ENCODE measurements around the gene AP3S2. TPM values are rescaled to one million over a fixed set of nuclear protein-coding genes. Genes with fewer than 3 reads are reported as not detected.

AP3S2 gene
- total RNA-seq, 2 experiments from 2014 or later = 20.3 to 23.0 TPM

DNA sequence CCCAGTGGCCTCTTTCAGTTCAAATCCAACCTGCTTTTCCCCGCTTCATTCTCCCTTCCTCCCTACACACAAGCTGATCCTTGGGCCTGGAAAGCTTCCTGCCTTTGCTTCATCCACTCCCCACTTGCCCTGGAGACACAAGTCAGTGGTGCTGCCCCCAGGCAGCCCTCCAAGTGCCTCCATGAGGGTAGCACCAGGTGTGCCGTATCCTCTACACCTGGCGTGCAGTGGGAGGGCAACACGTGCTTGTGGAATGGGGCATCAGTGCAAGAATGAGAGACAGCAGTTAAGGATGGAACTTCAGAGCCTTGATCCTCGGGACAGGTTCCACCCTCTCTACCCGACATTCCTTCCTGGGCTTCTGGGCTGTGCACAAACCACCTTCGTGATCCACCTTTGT, 83.0 kb downstream of the AP3S2 start:
- ATAC-seq (no peak), DNase-seq (no peak)
- TF ChIP-seq, protein P1, sequence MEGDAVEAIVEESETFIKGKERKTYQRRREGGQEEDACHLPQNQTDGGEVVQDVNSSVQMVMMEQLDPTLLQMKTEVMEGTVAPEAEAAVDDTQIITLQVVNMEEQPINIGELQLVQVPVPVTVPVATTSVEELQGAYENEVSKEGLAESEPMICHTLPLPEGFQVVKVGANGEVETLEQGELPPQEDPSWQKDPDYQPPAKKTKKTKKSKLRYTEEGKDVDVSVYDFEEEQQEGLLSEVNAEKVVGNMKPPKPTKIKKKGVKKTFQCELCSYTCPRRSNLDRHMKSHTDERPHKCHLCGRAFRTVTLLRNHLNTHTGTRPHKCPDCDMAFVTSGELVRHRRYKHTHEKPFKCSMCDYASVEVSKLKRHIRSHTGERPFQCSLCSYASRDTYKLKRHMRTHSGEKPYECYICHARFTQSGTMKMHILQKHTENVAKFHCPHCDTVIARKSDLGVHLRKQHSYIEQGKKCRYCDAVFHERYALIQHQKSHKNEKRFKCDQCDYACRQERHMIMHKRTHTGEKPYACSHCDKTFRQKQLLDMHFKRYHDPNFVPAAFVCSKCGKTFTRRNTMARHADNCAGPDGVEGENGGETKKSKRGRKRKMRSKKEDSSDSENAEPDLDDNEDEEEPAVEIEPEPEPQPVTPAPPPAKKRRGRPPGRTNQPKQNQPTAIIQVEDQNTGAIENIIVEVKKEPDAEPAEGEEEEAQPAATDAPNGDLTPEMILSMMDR (IDR thresholded peaks at IDR 0.05) = no peak
- no peak overlapping the region for H3K27ac Mint-ChIP-seq
- intact Hi-C loops (cut with micrococcal nuclease) = no loop called here
- H3K4me3 Mint-ChIP-seq = no peak overlapping the region
- CTCF ChIA-PET = no interaction called here
- H3K9me3 Mint-ChIP-seq = peaks cover 4% of the 10 kb centered on the region
- peaks cover 4% of the 10 kb centered on the region for H3K36me3 Mint-ChIP-seq (ENCODE audit: low read depth)
- POLR2A ChIA-PET = no interaction called here
- peaks cover 21% of the 10 kb centered on the region for H3K27me3 Mint-ChIP-seq
- peaks cover 4% of the 10 kb centered on the region for H3K4me1 Mint-ChIP-seq (ENCODE audit: low read depth)

DNA sequence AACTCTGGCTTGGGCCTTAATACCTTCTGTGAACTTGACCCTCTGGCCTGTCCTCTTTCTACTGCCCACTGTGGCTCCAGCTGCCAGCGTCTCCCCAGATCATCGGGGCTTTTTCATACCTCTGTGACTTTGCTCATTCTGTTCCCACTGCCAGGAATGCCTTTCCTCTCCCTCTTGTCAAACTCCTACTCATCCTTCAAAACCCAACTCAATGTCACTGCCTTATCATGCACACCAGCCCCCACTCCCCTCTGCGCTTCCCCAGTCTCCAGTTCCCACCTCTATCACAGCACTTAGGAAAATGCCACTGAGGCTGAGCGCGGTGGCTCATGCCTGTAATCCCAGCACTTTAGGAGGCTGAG, 84.0 kb downstream of the AP3S2 start:
- no peak overlapping the region for H3K27ac Mint-ChIP-seq
- POLR2A ChIA-PET = no interaction called here
- intact Hi-C loops (cut with micrococcal nuclease) = no loop called here
- H3K4me3 Mint-ChIP-seq = no peak overlapping the region
- no peaks in the 10 kb centered on the region for H3K9me3 Mint-ChIP-seq
- CTCF ChIA-PET = no interaction called here
- ATAC-seq = no peak
- TF ChIP-seq, protein P1 (IDR thresholded peaks at IDR 0.05) = no peak
- no peaks in the 10 kb centered on the region for H3K4me1 Mint-ChIP-seq (ENCODE audit: low read depth)
- DNase-seq = no peak
- H3K36me3 Mint-ChIP-seq (ENCODE audit: low read depth) = no peaks in the 10 kb centered on the region
- peaks cover 11% of the 10 kb centered on the region for H3K27me3 Mint-ChIP-seq

DNA sequence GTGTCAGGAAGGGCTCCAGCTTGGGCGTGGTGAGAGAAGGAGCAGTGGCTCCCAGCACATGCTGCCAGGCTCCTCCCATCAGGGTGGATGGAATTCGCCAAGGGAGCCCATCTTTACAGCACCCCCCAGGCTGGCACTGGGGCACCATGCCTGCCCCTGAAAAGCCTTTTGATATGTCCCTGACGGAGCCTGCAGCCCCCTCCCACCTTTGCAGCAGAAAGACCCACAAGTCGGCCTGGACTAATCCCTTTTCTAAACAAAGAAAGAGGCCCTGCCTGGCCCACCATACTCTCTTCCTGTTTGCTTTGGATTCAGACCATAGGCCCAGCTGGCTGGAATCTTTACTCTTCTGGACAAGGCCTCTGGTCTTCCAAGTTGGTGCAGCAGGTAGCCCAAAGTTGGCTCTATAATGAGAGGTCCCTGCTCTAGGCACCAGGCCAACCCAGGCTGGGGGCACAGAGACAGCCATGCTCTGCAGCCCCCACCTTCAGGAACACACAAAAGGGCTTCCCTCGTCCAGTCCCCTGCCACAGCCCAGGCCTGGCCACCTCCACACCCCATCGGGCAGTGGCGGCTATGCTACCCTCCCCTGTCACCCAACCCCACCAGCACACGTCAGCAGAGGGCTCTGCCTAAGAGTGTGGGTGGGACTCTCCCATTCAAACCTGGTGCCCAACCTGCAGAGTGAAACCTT, 84.6 kb downstream of the AP3S2 start:
- Mint-ChIP-seq H3K4me1 (ENCODE audit: low read depth) (no peaks in the 10 kb centered on the region), H3K36me3 (ENCODE audit: low read depth) (no peaks in the 10 kb centered on the region), H3K27me3 (peaks cover 11% of the 10 kb centered on the region), H3K27ac (no peak overlapping the region), H3K4me3 (no peak overlapping the region), H3K9me3 (no peaks in the 10 kb centered on the region)
- intact Hi-C loops (cut with micrococcal nuclease) = no loop called here
- CTCF ChIA-PET = interaction anchor here (1.4 kb wide), 1 partner anchor 48 kb away, joined by 3 read pairs; no protein-coding TSS in a partner anchor
- POLR2A ChIA-PET = no interaction called here
- DNase-seq = no peak
- TF ChIP-seq, protein P1 (IDR thresholded peaks at IDR 0.05) = no peak
- ATAC-seq = no peak

DNA sequence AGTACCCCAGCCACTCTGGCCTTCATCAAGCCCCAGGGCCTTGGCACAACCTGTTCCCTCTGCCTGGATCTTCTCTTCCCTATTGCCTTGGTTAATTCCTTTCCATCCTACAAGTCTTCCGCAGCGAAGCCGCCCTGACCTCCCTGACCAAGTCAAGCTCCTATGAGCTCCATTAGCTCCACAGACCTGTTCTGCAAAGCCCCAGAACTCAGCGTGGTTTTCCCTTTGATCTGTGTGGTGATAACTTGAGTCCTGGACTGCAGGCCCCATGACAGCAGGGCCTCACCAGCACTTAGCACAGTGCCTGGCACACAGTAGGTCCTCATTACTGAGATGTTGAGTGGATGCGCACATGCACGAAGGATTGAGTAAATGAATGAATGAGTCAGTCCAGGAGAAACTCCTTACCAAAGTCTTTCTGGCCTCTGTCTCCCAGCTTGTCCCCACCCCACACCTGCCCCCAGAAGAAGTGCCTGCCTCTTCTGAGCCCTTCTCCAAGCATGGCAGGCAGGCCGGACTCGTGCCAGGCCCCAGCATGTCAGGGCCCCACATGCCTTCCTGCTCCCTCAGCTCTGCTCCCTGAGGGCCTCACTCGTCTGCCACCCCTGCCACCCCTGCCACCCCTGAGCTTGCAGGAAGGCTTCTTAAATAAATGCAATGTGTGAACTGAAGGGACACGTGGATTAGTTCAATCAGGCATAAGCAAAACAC, 85.5 kb downstream of the AP3S2 start:
- H3K9me3 Mint-ChIP-seq = no peaks in the 10 kb centered on the region
- TF ChIP-seq, protein P1 (IDR thresholded peaks at IDR 0.05) = no peak
- H3K4me3 Mint-ChIP-seq = no peak overlapping the region
- no peaks in the 10 kb centered on the region for H3K4me1 Mint-ChIP-seq (ENCODE audit: low read depth)
- ChIA-PET POLR2A (no interaction called here), CTCF (interaction anchor here (1.4 kb wide), 1 partner anchor 47 kb away, joined by 3 read pairs; no protein-coding TSS in a partner anchor)
- H3K27ac Mint-ChIP-seq = no peak overlapping the region
- H3K27me3 Mint-ChIP-seq = peaks cover 8% of the 10 kb centered on the region
- intact Hi-C loops (cut with micrococcal nuclease) = no loop called here
- no peak for ATAC-seq
- no peak for DNase-seq
- H3K36me3 Mint-ChIP-seq (ENCODE audit: low read depth) = no peaks in the 10 kb centered on the region

DNA sequence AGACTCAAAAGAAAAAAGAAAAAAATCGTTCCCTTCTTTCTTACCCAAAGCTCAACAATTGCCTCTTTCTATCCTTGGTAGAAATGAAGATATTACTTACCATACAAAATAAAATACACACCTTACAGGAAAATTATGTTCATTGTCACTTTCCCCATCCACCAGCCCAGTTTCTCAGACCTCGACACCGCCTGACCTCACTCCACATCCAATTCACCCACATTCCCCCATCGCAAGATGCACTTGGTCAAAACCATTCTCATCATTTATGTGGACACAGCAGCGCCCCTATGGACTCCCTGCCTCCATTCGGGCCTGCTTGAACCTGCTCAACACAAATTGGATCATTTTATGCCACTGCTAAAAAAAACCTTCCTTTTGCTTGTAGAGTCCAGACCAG, 86.1 kb downstream of the AP3S2 start:
- CTCF ChIA-PET = interaction anchor here (1.0 kb wide), 1 partner anchor 47 kb away, joined by 3 read pairs; no protein-coding TSS in a partner anchor
- no peaks in the 10 kb centered on the region for H3K36me3 Mint-ChIP-seq (ENCODE audit: low read depth)

More for the DNA sequence above, 86.1 kb downstream of the AP3S2 start:
- H3K27ac Mint-ChIP-seq = no peak overlapping the region
- DNase-seq (no peak), ATAC-seq (no peak)
- TF ChIP-seq, protein P1 (IDR thresholded peaks at IDR 0.05) = no peak
- H3K27me3 Mint-ChIP-seq = peaks cover 4% of the 10 kb centered on the region
- H3K4me1 Mint-ChIP-seq (ENCODE audit: low read depth) = no peaks in the 10 kb centered on the region
- no peaks in the 10 kb centered on the region for H3K9me3 Mint-ChIP-seq
- no peak overlapping the region for H3K4me3 Mint-ChIP-seq
- intact Hi-C loops (cut with micrococcal nuclease) = no loop called here
- POLR2A ChIA-PET = no interaction called here
